Lung (tissue), 12 donors: ENCODE results near the gene TRAF7. TPM values are rescaled to one million over a fixed set of nuclear protein-coding genes. Genes with fewer than 3 reads are reported as not detected.

Experiments
- ATAC-seq: fragments of 200-7000 bp; cut with Tn5 transposase; one replicate; pipeline ENCODE4 v1.9.1; 2020; ENCODE audit warnings: moderate number of reproducible peaks; ENCODE audit not compliant: insufficient read depth, low FRiP score
- DNase-seq, 3 donors: peaks; one replicate each; pipeline ENCODE4 v3.0.0-alpha.2; 2013 to 2017
- H3K27ac ChIP-seq, 2 donors: one replicate each; pipeline ENCODE4 v1.5.1; 2013; ENCODE audit warnings: mild to moderate bottlenecking in 2 of 2, moderate library complexity in 2 of 2, control low read depth in 1 of 2, inconsistent platforms in 1 of 2, low read depth in 1 of 2, low read length in 1 of 2
- H3K27me3 ChIP-seq, 3 donors: one replicate each; pipeline ENCODE4 v1.5.1; 2013; ENCODE audit warnings: low read length in 2 of 3; ENCODE audit not compliant: control insufficient read depth in 3 of 3, insufficient read depth in 3 of 3
- H3K36me3 ChIP-seq, 4 donors: one replicate each; pipeline ENCODE4 v1.5.1; 2013; ENCODE audit warnings: low read length in 4 of 4, mild to moderate bottlenecking in 1 of 4, moderate library complexity in 1 of 4; ENCODE audit not compliant: control insufficient read depth in 4 of 4, insufficient read depth in 4 of 4
- H3K4me1 ChIP-seq, 5 donors: one replicate each; pipeline ENCODE4 v1.5.1; 2013; ENCODE audit warnings: low read length in 5 of 5, mild to moderate bottlenecking in 2 of 5, moderate library complexity in 1 of 5; ENCODE audit not compliant: control insufficient read depth in 5 of 5, insufficient read depth in 5 of 5
- H3K4me3 ChIP-seq: one replicate; pipeline ENCODE4 v1.5.1; 2013; ENCODE audit warnings: mild to moderate bottlenecking, control low read depth, moderate library complexity
- H3K9ac ChIP-seq, 2 donors: one replicate each; pipeline ENCODE4 v1.5.1; 2013; ENCODE audit warnings: low read length in 2 of 2, control low read depth in 1 of 2; ENCODE audit not compliant: insufficient read depth in 1 of 2
- H3K9me3 ChIP-seq, 4 donors: one replicate each; pipeline ENCODE4 v1.5.1; 2013; ENCODE audit warnings: low read length in 3 of 4, mild to moderate bottlenecking in 1 of 4, moderate library complexity in 1 of 4; ENCODE audit not compliant: control insufficient read depth in 4 of 4, insufficient read depth in 3 of 4
- CTCF ChIP-seq: IDR thresholded peaks from 2 replicates; pipeline ENCODE4 v1.5.1; 2012; ENCODE audit warnings: mild to moderate bottlenecking; ENCODE audit errors: control extremely low read depth, extremely low read depth
- WGBS, 2 donors: extraction: QIAGEN DNeasy Blood & Tissue Kit; methylation state at CpG; one replicate each; pipeline ENCODE4 v1.1.7; 2013; 5-methylcytosine and 5-hydroxymethylcytosine counted together
- polyA plus RNA-seq, 2 donors: library from polyadenylated mRNA; stranded (reverse); fragments of 200-250 nt; gene quantifications; one replicate each; pipeline ENCODE4 v1.2.1, GENCODE V29; 2013
- total RNA-seq, 2 donors: library from RNA; depleted of rRNA in 1 of 2; stranded (reverse); fragments of >200 nt in 1 of 2; gene quantifications; one replicate each; pipeline ENCODE4 v1.2.1, GENCODE V29; 2014 to 2021
- donor health status: control.
- donor health status: control.
- donor health status: Bipolar disorder and iron deficiency.
- donor health status: healthy.
- donor health status: DM: yes; HTN: yes; CAD: no.

The TRAF7 gene
- total and polyA plus RNA-seq, 4 donors: 33.4 to 74.2 (median 48.3) TPM

GRCh38 chr16:2145843-2146242 is 9.7 kb upstream of the TRAF7 start:
- H3K27ac ChIP-seq: no peak overlapping the region
- H3K36me3 ChIP-seq: no peaks in the 10 kb centered on the region
- no peak overlapping the region for H3K4me3 ChIP-seq
- TF ChIP-seq CTCF: no peak
- ATAC-seq (no peak), DNase-seq (no peak)
- no peaks in the 10 kb centered on the region for H3K27me3 ChIP-seq
- H3K4me1 ChIP-seq: peaks cover 0 to 33% (median 10%) of the 10 kb centered on the region in 5 donors
- H3K9me3 ChIP-seq: no peaks in the 10 kb centered on the region
- WGBS, 2 donors: 84 to 87% methylated on average over 5 of the region's 5 CpGs
- H3K9ac ChIP-seq: no peak overlapping the region

GRCh38 chr16:2147378-2147777 is 8.2 kb upstream of the TRAF7 start:
- Histone ChIP-seq H3K9ac (no peak overlapping the region), H3K4me3 (no peak overlapping the region), H3K27me3 (no peaks in the 10 kb centered on the region), H3K27ac (peak overlapping the region; percentile 58 to 61), H3K36me3 (peaks cover 0 to 8% (median 6%) of the 10 kb centered on the region in 4 donors), H3K4me1 (peaks cover 0 to 46% (median 18%) of the 10 kb centered on the region in 5 donors), H3K9me3 (no peaks in the 10 kb centered on the region)
- 74 to 78% methylated on average over 6 of the region's 6 CpGs for WGBS, 2 donors
- ATAC-seq (no peak), DNase-seq (no peak)
- no peak for TF ChIP-seq CTCF

- H3K4me3 ChIP-seq: no peak within 1 kb of the TSS
- 2% methylated on average over 43 to 55 of the region's 55 CpGs for WGBS, 2 donors
- no peak within 1 kb of the TSS for H3K9ac ChIP-seq
- DNase-seq (peak; percentile 66 to 83 (median 77)), ATAC-seq (peak; percentile 67)
- H3K9me3 ChIP-seq: no peaks in the 10 kb centered on the region
- peak within 1 kb of the TSS; percentile 58 to 61 for H3K27ac ChIP-seq
- peaks cover 0 to 53% (median 23%) of the 10 kb centered on the region in 5 donors for H3K4me1 ChIP-seq
- TF ChIP-seq CTCF: no peak
- peaks cover 0 to 13% (median 6%) of the 10 kb centered on the region in 4 donors for H3K36me3 ChIP-seq
- no peaks in the 10 kb centered on the region for H3K27me3 ChIP-seq
These were observed 7.5 kb upstream of the TRAF7 start, which contains the start of gene RAB26 for GRCh38 chr16:2147981-2148671. RAB26 (plus strand) TSS chr16:2148625; CDS start chr16:2148784, 159 bp downstream.
